ENCODE measurements around the gene MAMDC4. TPM values are rescaled to one million over a fixed set of nuclear protein-coding genes. Genes with fewer than 3 reads are reported as not detected.

MAMDC4 gene
- total RNA-seq, 1 donor from 2014 or later, result 36.7 TPM

DNA sequence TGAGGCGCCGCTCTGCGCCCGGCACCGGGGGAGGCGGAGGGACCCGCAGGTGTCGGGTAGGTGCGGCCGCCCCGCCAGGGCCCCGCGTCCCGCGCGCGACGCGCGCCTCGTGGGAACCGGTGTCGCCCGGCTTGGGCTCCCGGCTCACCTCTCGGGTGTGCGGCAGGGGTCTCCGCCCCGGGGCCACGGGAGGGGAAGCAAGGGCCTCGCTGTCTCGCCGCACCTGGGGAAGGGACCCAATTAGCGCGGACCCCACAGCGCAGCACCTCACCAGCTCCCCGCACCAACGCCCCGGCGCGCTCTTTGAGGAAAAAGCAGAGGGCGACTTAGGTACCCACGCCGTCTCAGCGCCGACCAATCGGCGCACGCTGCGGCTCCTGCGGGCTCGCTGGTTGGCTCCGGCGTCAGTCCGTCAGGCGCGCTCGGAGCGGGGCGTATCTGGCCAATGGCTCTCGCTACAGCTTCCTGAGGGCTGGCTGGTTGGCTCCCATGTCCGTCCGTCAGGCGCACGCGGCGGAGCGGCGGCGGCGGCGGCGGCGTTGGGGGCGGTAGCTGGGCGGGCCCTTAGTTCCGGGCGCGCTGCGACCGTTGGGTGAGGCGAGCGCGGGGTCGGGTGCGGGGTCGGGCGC lies 33.9 kb downstream of the MAMDC4 start, which contains the start of gene TRAF2:
TSS of gene TRAF2 (plus strand) at position 567 of the 629 bp plus-strand sequence. CDS start 12,225 bp downstream, outside the sequence.
- Mint-ChIP-seq H3K27ac (peak within 1 kb of the TSS; percentile 80), H3K27me3 (no peaks in the 10 kb centered on the region), H3K4me1 (ENCODE audit: low read depth) (peaks cover 7% of the 10 kb centered on the region), H3K9me3 (ENCODE audit: low read depth) (no peaks in the 10 kb centered on the region), H3K4me3 (ENCODE audit: low read depth) (peak within 1 kb of the TSS; percentile 79), H3K36me3 (ENCODE audit: insufficient read depth) (no peaks in the 10 kb centered on the region)
- peak; percentile 98 for DNase-seq (ENCODE audit: low spot score, unreplicated experiment)
- TF ChIP-seq, protein P1, sequence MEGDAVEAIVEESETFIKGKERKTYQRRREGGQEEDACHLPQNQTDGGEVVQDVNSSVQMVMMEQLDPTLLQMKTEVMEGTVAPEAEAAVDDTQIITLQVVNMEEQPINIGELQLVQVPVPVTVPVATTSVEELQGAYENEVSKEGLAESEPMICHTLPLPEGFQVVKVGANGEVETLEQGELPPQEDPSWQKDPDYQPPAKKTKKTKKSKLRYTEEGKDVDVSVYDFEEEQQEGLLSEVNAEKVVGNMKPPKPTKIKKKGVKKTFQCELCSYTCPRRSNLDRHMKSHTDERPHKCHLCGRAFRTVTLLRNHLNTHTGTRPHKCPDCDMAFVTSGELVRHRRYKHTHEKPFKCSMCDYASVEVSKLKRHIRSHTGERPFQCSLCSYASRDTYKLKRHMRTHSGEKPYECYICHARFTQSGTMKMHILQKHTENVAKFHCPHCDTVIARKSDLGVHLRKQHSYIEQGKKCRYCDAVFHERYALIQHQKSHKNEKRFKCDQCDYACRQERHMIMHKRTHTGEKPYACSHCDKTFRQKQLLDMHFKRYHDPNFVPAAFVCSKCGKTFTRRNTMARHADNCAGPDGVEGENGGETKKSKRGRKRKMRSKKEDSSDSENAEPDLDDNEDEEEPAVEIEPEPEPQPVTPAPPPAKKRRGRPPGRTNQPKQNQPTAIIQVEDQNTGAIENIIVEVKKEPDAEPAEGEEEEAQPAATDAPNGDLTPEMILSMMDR (IDR thresholded peaks at IDR 0.05; ENCODE audit: unreplicated experiment), result no peak

DNA sequence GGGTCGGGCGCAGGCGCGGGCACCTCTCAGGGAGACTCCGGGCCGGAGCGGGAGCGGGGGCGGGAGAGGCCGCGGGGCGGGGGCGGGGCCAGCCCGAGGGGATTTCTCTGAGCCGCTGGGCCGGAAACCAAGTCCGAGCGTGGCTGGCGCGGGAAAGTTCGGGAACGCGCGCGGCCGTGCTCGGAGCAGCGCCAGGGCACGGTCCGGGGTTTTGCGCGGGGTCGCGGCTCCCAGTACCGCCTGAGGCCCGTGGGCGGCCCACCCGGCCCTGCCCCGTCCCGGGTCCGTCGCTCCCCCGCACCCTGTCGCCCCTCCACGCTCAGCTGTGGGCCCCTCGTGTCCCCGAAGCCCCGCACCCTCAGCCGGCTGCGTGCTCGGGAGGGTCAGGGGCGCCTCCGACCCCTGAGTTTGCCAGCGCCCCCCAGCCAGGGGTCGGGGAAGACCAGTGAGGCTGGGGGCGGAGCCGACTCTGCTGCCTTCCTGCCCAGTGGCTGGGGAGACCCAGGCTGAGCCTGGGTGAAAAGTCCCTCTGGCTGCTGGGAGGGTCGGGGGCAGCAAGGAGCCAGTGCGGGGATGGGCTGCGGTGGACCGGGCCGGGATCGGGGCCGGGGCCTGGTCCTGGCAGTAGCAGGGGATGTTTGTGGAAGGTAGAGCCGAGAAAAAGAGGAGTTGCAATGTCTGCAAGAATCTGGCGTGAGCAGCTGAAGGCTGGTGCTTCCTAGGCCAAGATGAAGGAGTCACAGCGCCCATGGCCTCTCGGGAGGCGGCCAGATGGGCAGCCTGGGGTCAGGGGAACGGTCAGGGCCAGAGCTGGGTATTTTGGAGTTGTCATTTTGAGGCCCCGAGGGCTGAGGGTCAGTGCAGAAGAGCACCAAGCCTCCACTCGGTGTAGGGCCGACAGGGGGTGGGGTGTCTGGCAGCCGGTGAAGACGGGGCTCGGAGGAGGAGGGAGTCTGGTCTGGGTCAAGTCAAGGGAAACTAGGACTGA lies 34.8 kb downstream of the MAMDC4 start:
- TF ChIP-seq, protein P1 (IDR thresholded peaks at IDR 0.05; ENCODE audit: unreplicated experiment), result no peak
- DNase-seq (ENCODE audit: low spot score, unreplicated experiment), result peak; percentile 35
- Mint-ChIP-seq H3K9me3 (ENCODE audit: low read depth) (no peaks in the 10 kb centered on the region), H3K27ac (peak overlapping the region; percentile 80), H3K4me1 (ENCODE audit: low read depth) (peaks cover 7% of the 10 kb centered on the region), H3K36me3 (ENCODE audit: insufficient read depth) (no peaks in the 10 kb centered on the region), H3K27me3 (no peaks in the 10 kb centered on the region), H3K4me3 (ENCODE audit: low read depth) (peak overlapping the region; percentile 79)

DNA sequence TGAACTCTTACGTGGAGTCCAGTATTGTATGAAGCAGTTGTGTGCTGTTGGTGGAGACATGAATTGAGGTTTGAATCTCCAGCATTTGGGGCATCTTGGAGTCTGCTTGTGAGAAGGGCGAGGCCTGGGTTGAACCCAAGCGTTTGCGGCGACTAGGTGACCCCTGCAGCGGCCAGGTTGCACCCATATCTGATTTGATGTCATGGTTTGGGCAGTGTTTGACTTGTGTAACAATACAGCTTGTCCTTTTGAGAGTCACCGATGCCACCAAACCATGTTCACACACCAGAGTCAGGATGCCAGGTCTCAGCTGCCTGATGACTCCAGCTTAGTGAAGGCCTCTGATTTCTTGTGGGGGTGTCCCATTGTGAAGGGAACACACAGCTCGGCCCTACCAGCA lies 36.3 kb downstream of the MAMDC4 start:
- Mint-ChIP-seq H3K4me1 (ENCODE audit: low read depth) (peaks cover 7% of the 10 kb centered on the region), H3K9me3 (ENCODE audit: low read depth) (no peaks in the 10 kb centered on the region), H3K27ac (no peak overlapping the region), H3K4me3 (ENCODE audit: low read depth) (peak overlapping the region; percentile 7), H3K27me3 (no peaks in the 10 kb centered on the region), H3K36me3 (ENCODE audit: insufficient read depth) (no peaks in the 10 kb centered on the region)
- DNase-seq (ENCODE audit: low spot score, unreplicated experiment), result no peak
- TF ChIP-seq, protein P1 (IDR thresholded peaks at IDR 0.05; ENCODE audit: unreplicated experiment), result no peak

DNA sequence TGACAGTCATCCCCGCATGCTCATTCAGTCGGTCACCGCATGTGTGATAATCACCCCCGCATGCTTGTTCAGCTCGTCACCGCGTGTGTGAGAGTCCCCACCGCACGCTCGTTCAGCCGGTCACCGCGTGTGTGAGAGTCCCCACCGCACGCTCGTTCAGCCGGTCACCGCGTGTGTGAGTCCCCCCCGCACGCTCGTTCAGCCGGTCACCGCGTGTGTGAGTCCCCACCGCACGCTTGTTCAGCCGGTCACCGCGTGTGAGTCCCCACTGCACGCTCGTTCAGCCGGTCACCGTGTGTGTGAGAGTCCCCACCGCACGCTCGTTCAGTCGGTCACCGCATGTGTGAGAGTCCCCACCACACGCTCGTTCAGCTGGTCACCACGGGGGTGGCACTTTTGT lies 37.7 kb downstream of the MAMDC4 start:
- Mint-ChIP-seq H3K4me1 (ENCODE audit: low read depth) (peaks cover 7% of the 10 kb centered on the region), H3K27me3 (no peaks in the 10 kb centered on the region), H3K9me3 (ENCODE audit: low read depth) (no peaks in the 10 kb centered on the region), H3K27ac (no peak overlapping the region), H3K4me3 (ENCODE audit: low read depth) (no peak overlapping the region), H3K36me3 (ENCODE audit: insufficient read depth) (no peaks in the 10 kb centered on the region)
- no peak for DNase-seq (ENCODE audit: low spot score, unreplicated experiment)
- TF ChIP-seq, protein P1 (IDR thresholded peaks at IDR 0.05; ENCODE audit: unreplicated experiment), result no peak

DNA sequence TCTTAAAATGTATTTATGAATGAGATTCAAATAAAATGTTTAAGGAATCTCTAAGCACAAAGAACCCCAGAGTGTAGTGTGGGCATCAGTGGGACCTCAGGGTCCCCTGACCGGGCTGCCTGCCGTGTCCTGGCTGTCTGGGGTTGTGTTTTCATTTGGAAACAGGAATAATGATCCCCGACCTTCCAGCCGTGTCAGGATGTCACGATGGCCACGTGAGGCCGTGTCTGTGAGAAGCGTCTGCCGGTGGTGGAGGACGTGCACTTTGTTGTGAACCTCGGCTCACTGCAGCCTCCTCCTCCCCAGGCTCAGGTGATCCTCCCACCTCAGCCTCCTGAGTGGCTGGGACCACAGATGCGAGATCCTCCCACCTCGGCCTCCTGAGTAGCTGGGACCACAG lies 38.5 kb downstream of the MAMDC4 start:
- Mint-ChIP-seq H3K4me3 (ENCODE audit: low read depth) (no peak overlapping the region), H3K27ac (no peak overlapping the region), H3K9me3 (ENCODE audit: low read depth) (no peaks in the 10 kb centered on the region), H3K27me3 (no peaks in the 10 kb centered on the region), H3K36me3 (ENCODE audit: insufficient read depth) (no peaks in the 10 kb centered on the region), H3K4me1 (ENCODE audit: low read depth) (peaks cover 7% of the 10 kb centered on the region)
- TF ChIP-seq, protein P1 (IDR thresholded peaks at IDR 0.05; ENCODE audit: unreplicated experiment), result no peak
- no peak for DNase-seq (ENCODE audit: low spot score, unreplicated experiment)

All from progenitor cell of endocrine pancreas (in vitro differentiated cells).